Ureter (tissue), 1 donor: Measurements from ENCODE around the gene DPPA4. TPM values are rescaled to one million over a fixed set of nuclear protein-coding genes. Genes with fewer than 3 reads are reported as not detected.
"Not testable (repeated sequence)": the region's sequence is repeated elsewhere in the genome, so short reads cannot be mapped to it uniquely, and the experiment has no call there.

Experiments used
- DNase-seq: peaks from one replicate; pipeline ENCODE4 v3.0.0-alpha.2; 2020; ENCODE audit warnings: low spot score
- total RNA-seq: library from RNA; stranded (reverse); gene quantifications from one replicate; pipeline ENCODE4 v1.2.4, GENCODE V29; 2023
- donor health status: DM: yes; HTN: yes; CAD: no.

The DPPA4 gene
- total RNA-seq = 0.55 TPM

GRCh38 chr3:109337393-109337792 lies at the start of gene DPPA4:
Gene DPPA4, minus strand, starts transcription at chr3:109337546. Its CDS starts 29 bp downstream, at chr3:109337517.
- DNase-seq = no peak

- no peak for DNase-seq
These were observed 48.3 kb upstream of the DPPA4 start for GRCh38 chr3:109385442-109386318.

GRCh38 chr3:109384164-109384563 lies 46.8 kb upstream of the DPPA4 start:
- no peak for DNase-seq

GRCh38 chr3:109382588-109382987 lies 45.2 kb upstream of the DPPA4 start:
- DNase-seq = no peak

GRCh38 chr3:109375975-109376374 lies 38.6 kb upstream of the DPPA4 start:
- DNase-seq = no peak

- not testable (repeated sequence) for DNase-seq
These were observed 37.1 kb upstream of the DPPA4 start for GRCh38 chr3:109374434-109374833.

- no peak for DNase-seq
These were observed 36.6 kb upstream of the DPPA4 start for GRCh38 chr3:109373933-109374332.

- DNase-seq = no peak
These were observed 35.3 kb upstream of the DPPA4 start for GRCh38 chr3:109372639-109373038.

GRCh38 chr3:109369510-109369909 lies 32.2 kb upstream of the DPPA4 start:
- DNase-seq = no peak

GRCh38 chr3:109364088-109364487 lies 26.7 kb upstream of the DPPA4 start:
- DNase-seq = no peak

GRCh38 chr3:109363634-109364033 lies 26.3 kb upstream of the DPPA4 start:
- no peak for DNase-seq

- DNase-seq = no peak
These were observed 25.5 kb upstream of the DPPA4 start for GRCh38 chr3:109362823-109363222.

GRCh38 chr3:109358809-109359208 lies 21.5 kb upstream of the DPPA4 start:
- DNase-seq = not testable (repeated sequence)

- no peak for DNase-seq
These were observed 19.3 kb upstream of the DPPA4 start for GRCh38 chr3:109356442-109357155.

- no peak for DNase-seq
These were observed 18.5 kb upstream of the DPPA4 start for GRCh38 chr3:109355625-109356441.

- DNase-seq = no peak
These were observed 15.7 kb upstream of the DPPA4 start for GRCh38 chr3:109353057-109353456.

- DNase-seq = no peak
These were observed 13.9 kb upstream of the DPPA4 start for GRCh38 chr3:109351231-109351630.

GRCh38 chr3:109346770-109347295 lies 9.5 kb upstream of the DPPA4 start:
- DNase-seq = no peak

- DNase-seq = no peak
These were observed 8.8 kb upstream of the DPPA4 start for GRCh38 chr3:109346099-109346498.

- no peak for DNase-seq
These were observed 2.6 kb upstream of the DPPA4 start for GRCh38 chr3:109339714-109340648.

GRCh38 chr3:109339197-109339596 lies 1.9 kb upstream of the DPPA4 start:
- no peak for DNase-seq
